ENCODE measurements around the gene PHF20. TPM values are rescaled to one million over a fixed set of nuclear protein-coding genes. Genes with fewer than 3 reads are reported as not detected.
"Not testable (repeated sequence)": the region's sequence is repeated elsewhere in the genome, so short reads cannot be mapped to it uniquely, and the experiment has no call there.

Gene PHF20
- total and polyA plus RNA-seq, 3 donors from 2014 or later = 59.8 to 108 (median 76.1) TPM

DNA sequence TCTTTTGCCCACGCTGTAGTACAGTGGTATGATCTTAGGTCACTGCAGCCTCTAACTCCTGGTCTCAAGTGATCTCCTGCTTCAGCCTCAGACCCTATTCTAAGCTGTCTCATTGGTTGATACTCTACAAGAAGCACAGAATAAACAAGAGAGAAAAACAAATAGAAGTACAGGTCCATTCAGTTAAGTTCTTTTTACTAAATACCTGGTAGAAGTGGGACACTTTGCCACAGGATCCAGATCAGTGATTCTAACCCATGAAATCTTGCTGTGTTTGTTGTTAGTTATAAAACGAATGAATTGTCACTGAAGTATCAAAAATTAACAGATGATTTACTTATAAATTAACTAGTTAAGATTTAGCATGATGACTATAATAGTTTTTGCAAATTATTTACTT lies 105.8 kb downstream of the PHF20 start:
- H3K27me3 ChIP-seq = no peaks in the 10 kb centered on the region
- H3K27ac ChIP-seq = no peak overlapping the region
- no peaks in the 10 kb centered on the region for H3K36me3 ChIP-seq (ENCODE audit: low read depth, missing control alignments)
- TF ChIP-seq, protein P1, sequence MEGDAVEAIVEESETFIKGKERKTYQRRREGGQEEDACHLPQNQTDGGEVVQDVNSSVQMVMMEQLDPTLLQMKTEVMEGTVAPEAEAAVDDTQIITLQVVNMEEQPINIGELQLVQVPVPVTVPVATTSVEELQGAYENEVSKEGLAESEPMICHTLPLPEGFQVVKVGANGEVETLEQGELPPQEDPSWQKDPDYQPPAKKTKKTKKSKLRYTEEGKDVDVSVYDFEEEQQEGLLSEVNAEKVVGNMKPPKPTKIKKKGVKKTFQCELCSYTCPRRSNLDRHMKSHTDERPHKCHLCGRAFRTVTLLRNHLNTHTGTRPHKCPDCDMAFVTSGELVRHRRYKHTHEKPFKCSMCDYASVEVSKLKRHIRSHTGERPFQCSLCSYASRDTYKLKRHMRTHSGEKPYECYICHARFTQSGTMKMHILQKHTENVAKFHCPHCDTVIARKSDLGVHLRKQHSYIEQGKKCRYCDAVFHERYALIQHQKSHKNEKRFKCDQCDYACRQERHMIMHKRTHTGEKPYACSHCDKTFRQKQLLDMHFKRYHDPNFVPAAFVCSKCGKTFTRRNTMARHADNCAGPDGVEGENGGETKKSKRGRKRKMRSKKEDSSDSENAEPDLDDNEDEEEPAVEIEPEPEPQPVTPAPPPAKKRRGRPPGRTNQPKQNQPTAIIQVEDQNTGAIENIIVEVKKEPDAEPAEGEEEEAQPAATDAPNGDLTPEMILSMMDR (IDR thresholded peaks at IDR 0.05) = no peak
- TF ChIP-seq POLR2A (IDR thresholded peaks at IDR 0.05) = no peak
- intact Hi-C loops (cut with DNase I; ENCODE audit: low total_unique reads) = no loop called here
- H3K4me1 ChIP-seq = no peaks in the 10 kb centered on the region
- WGBS, 2 donors = 89 to 99% methylated on average over 2 of the region's 2 CpGs
- no peak overlapping the region for H3K4me3 ChIP-seq
- DNase-seq = no peak
- H3K9me3 ChIP-seq = no peaks in the 10 kb centered on the region

- H3K27ac ChIP-seq = no peak overlapping the region
- DNase-seq = no peak
- intact Hi-C loops (cut with DNase I; ENCODE audit: low total_unique reads) = no loop called here
- no peaks in the 10 kb centered on the region for H3K9me3 ChIP-seq
- no peaks in the 10 kb centered on the region for H3K36me3 ChIP-seq (ENCODE audit: low read depth, missing control alignments)
- WGBS, 2 donors = 79 to 97% methylated on average over 6 of the region's 6 CpGs
- H3K4me3 ChIP-seq = no peak overlapping the region
- TF ChIP-seq POLR2A (IDR thresholded peaks at IDR 0.05) = no peak
- TF ChIP-seq, protein P1 (IDR thresholded peaks at IDR 0.05) = no peak
- H3K4me1 ChIP-seq = no peaks in the 10 kb centered on the region
- no peaks in the 10 kb centered on the region for H3K27me3 ChIP-seq
Measured at GRCh38 chr20:35878113-35878625, 106.4 kb downstream of the PHF20 start.

- WGBS, 2 donors = 89 to 92% methylated on average over 1 of the region's 1 CpG
- H3K27me3 ChIP-seq = no peaks in the 10 kb centered on the region
- H3K4me3 ChIP-seq = no peak overlapping the region
- H3K4me1 ChIP-seq = no peaks in the 10 kb centered on the region
- no peak overlapping the region for H3K27ac ChIP-seq
- no peaks in the 10 kb centered on the region for H3K9me3 ChIP-seq
- intact Hi-C loops (cut with DNase I; ENCODE audit: low total_unique reads) = no loop called here
- DNase-seq = no peak
- no peaks in the 10 kb centered on the region for H3K36me3 ChIP-seq (ENCODE audit: low read depth, missing control alignments)
- TF ChIP-seq POLR2A (IDR thresholded peaks at IDR 0.05) = no peak
- TF ChIP-seq, protein P1 (IDR thresholded peaks at IDR 0.05) = no peak
Measured at GRCh38 chr20:35881676-35882075, 109.9 kb downstream of the PHF20 start.

DNA sequence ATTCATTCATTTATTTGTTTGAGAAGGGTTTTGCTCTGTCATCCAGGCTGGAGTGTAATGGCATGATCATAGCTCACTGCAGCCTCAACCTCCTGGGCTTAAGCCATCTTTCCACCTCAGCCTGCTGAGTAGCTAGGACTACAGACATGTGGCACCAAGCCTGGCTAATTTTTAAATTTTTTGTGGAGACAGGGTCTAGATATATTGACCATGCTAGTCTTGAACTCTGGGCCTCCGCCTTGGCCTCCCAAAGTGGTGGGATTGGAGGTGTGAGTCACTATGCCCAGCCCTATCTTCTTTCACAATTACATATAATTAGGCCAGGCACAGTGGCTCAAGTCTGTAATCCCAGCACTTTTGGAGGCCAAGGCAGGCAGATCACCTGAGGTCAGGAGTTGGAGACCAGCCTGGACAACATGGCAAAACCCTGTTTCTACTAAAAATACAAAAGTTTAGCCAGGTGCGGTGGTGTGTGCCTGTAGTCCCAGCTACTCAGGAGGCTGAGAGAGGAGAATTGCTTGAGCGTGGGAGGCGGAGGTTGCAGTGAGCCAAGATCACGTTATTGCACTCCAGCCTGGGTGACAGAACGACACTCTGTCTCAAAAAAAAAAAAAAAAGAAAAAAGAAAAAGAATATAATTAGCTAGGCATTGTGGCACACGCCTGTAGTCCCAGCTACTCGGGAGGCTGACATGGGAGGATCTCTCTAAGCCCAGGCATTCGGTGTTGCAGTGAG lies 110.8 kb downstream of the PHF20 start:
- H3K4me1 ChIP-seq; H3K4me3 ChIP-seq; H3K36me3 ChIP-seq (ENCODE audit: low read depth, missing control alignments); H3K9me3 ChIP-seq; H3K27me3 ChIP-seq; H3K27ac ChIP-seq; DNase-seq; intact Hi-C loops (cut with DNase I; ENCODE audit: low total_unique reads): not testable (repeated sequence)
- WGBS, 2 donors = 84 to 85% methylated on average over 9 of the region's 9 CpGs

DNA sequence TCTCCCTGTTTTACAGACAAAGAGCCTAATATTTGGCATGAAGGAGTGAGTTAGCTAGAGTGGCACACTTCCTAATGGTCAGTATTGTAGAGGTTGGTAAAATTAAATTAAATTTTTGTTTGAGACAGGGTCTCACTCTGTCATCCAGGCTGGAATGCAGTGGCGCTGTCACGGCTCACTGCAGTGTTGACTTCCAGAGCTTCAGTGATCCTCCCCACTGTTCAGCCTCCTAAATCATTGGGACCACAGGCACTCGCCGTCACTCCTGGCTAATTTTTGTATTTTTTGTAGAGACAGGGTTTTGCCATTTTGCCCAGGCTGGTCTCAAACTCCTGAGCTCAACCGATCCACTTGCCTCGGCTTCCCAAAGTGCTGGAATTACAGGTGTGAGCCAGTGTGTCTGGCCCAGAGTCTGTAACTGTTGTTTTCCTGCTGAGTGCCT lies 111.5 kb downstream of the PHF20 start:
- no peaks in the 10 kb centered on the region for H3K36me3 ChIP-seq (ENCODE audit: low read depth, missing control alignments)
- H3K27me3 ChIP-seq = no peaks in the 10 kb centered on the region
- intact Hi-C loops (cut with DNase I; ENCODE audit: low total_unique reads) = no loop called here
- peak overlapping the region in 1 of 2 donors; percentile 38 for H3K27ac ChIP-seq
- WGBS, 2 donors = 80 to 91% methylated on average over 6 of the region's 6 CpGs
- no peaks in the 10 kb centered on the region for H3K9me3 ChIP-seq
- H3K4me1 ChIP-seq = no peaks in the 10 kb centered on the region
- H3K4me3 ChIP-seq = no peak overlapping the region
- no peak for TF ChIP-seq POLR2A (IDR thresholded peaks at IDR 0.05)
- no peak for DNase-seq
